WTC11 (cell line): ENCODE results near the gene ARID3C. TPM values are rescaled to one million over a fixed set of nuclear protein-coding genes. Genes with fewer than 3 reads are reported as not detected.

Source experiments
- ATAC-seq: fragments of 200-7000 bp; cut with Tn5 transposase; 2 replicates; pipeline ENCODE4 v1.10.0; 2021; ENCODE audit warnings: mild to moderate bottlenecking, moderate library complexity
- CTCF ChIA-PET: fragments of 300-600 bp; sonication (Branson Sonifier 250); formaldehyde crosslinking; loops from one replicate; lab custom pipeline; 2021; ENCODE audit warnings: antibody characterized with exemption; lab: Charles Lee
- POLR2A ChIA-PET: fragments of 350-600 bp; sonication (Branson Sonifier 250); formaldehyde crosslinking; loops from one replicate; lab custom pipeline; 2021; ENCODE audit warnings: antibody characterized with exemption; lab: Charles Lee
- DNase-seq: peaks from one replicate; pipeline ENCODE4 v3.0.0; 2021; ENCODE audit warnings: low spot score
- H3K27ac Mint-ChIP-seq: 2 replicates; pipeline ENCODE4 v1.8.0; 2021; ENCODE audit warnings: mixed read lengths
- H3K27me3 Mint-ChIP-seq: 2 replicates; pipeline ENCODE4 v1.8.0; 2021; ENCODE audit warnings: low read depth, mild to moderate bottlenecking, moderate library complexity, mixed read lengths
- H3K36me3 Mint-ChIP-seq: 2 replicates; pipeline ENCODE4 v1.8.0; 2021; ENCODE audit warnings: mixed read lengths
- H3K4me1 Mint-ChIP-seq: 2 replicates; pipeline ENCODE4 v1.8.0; 2022; ENCODE audit warnings: mixed read lengths
- H3K4me3 Mint-ChIP-seq: 2 replicates; pipeline ENCODE4 v1.8.0; 2021; ENCODE audit warnings: mild to moderate bottlenecking, moderate library complexity, mixed read lengths
- H3K9me3 Mint-ChIP-seq: 2 replicates; pipeline ENCODE4 v1.8.0; 2021; ENCODE audit warnings: mixed read lengths
- ARID4B ChIP-seq: sonication (generic); formaldehyde crosslinking; IDR thresholded peaks from 2 replicates; pipeline ENCODE4 v1.8.0; 2023; ENCODE audit warnings: missing genetic modification reagents, mild to moderate bottlenecking, borderline replicate concordance
- CBFB ChIP-seq: sonication (generic); formaldehyde crosslinking; IDR thresholded peaks from 2 replicates; pipeline ENCODE4 v1.8.1; 2022; ENCODE audit warnings: mild to moderate bottlenecking, low read depth, missing genetic modification reagents
- CTCF ChIP-seq: fragments of 200-600 bp; IDR thresholded peaks from 2 replicates; pipeline ENCODE4 v1.8.0; 2022; ENCODE audit warnings: antibody characterized with exemption
- ELF4 ChIP-seq: sonication (generic); formaldehyde crosslinking; IDR thresholded peaks from 2 replicates; pipeline ENCODE4 v1.8.1; 2022; ENCODE audit warnings: low read depth, mild to moderate bottlenecking, moderate library complexity, missing genetic modification reagents
- FOXP1 ChIP-seq: sonication (generic); formaldehyde crosslinking; IDR thresholded peaks from 2 replicates; pipeline ENCODE4 v1.8.0; 2022; ENCODE audit warnings: missing genetic modification reagents, mild to moderate bottlenecking, moderate library complexity, borderline replicate concordance
- GABPB1 ChIP-seq: sonication (generic); formaldehyde crosslinking; IDR thresholded peaks from 2 replicates; pipeline ENCODE4 v1.8.1; 2023; ENCODE audit warnings: mild to moderate bottlenecking, missing genetic modification reagents
- GTF2I ChIP-seq: fragments of 250-450 bp; sonication (Bioruptor Pico); conservative IDR thresholded peaks from 2 replicates; pipeline ENCODE4 v1.4.0; 2021; ENCODE audit warnings: mild to moderate bottlenecking
- IRF2 ChIP-seq: sonication (generic); formaldehyde crosslinking; IDR thresholded peaks from 2 replicates; pipeline ENCODE4 v1.8.0; 2022; ENCODE audit warnings: low read depth, missing genetic modification reagents, borderline replicate concordance
- JUN ChIP-seq: sonication (generic); formaldehyde crosslinking; IDR thresholded peaks from 2 replicates; pipeline ENCODE4 v1.8.0; 2023; ENCODE audit warnings: mild to moderate bottlenecking, missing genetic modification reagents
- NFYB ChIP-seq: sonication (generic); formaldehyde crosslinking; conservative IDR thresholded peaks from 2 replicates; pipeline ENCODE4 v1.8.0; 2022; ENCODE audit warnings: low read depth, missing genetic modification reagents
- STAT6 ChIP-seq: sonication (generic); formaldehyde crosslinking; conservative IDR thresholded peaks from 2 replicates; pipeline ENCODE4 v1.8.1; 2023; ENCODE audit warnings: mild to moderate bottlenecking, low read depth, missing genetic modification reagents, moderate library complexity
- TEAD1 ChIP-seq: sonication (generic); formaldehyde crosslinking; IDR thresholded peaks from 2 replicates; pipeline ENCODE4 v1.8.0; 2022; ENCODE audit warnings: mild to moderate bottlenecking, missing genetic modification reagents
- TEAD4 ChIP-seq: sonication (generic); formaldehyde crosslinking; IDR thresholded peaks from 2 replicates; pipeline ENCODE4 v1.8.0; 2022; ENCODE audit warnings: mild to moderate bottlenecking, missing genetic modification reagents
- USF2 ChIP-seq: sonication (generic); formaldehyde crosslinking; IDR thresholded peaks from 2 replicates; pipeline ENCODE4 v1.8.1; 2023; ENCODE audit warnings: mild to moderate bottlenecking, missing genetic modification reagents, moderate library complexity
- ZMAT4 ChIP-seq: fragments of 250-450 bp; sonication (Bioruptor Pico); IDR thresholded peaks from 2 replicates; pipeline ENCODE4 v1.9.0; 2021; ENCODE audit warnings: mild to moderate bottlenecking
- ZNF416 ChIP-seq: fragments of 250-450 bp; sonication (Bioruptor Pico); IDR thresholded peaks from 2 replicates; pipeline ENCODE4 v1.9.0; 2021; ENCODE audit warnings: mild to moderate bottlenecking, inconsistent platforms
- total RNA-seq: library from RNA; stranded (reverse); gene quantifications from 3 replicates; pipeline ENCODE4 v1.2.3, GENCODE V29; 2021
- TF ChIP-seq, protein P1 (sequence below): fragments of 250-450 bp; sonication (Bioruptor Pico); IDR thresholded peaks from 2 replicates; pipeline ENCODE4 v1.8.0; 2021; ENCODE audit warnings: mild to moderate bottlenecking
- TF ChIP-seq, protein P2 (sequence below): sonication (generic); formaldehyde crosslinking; IDR thresholded peaks from 2 replicates; pipeline ENCODE4 v1.8.0; 2022; ENCODE audit warnings: missing genetic modification reagents

The ARID3C gene
- total RNA-seq, 1 experiment from 2014 or later = 0.15 TPM

- peak; percentile 48; the same call in 1 of the 2 replicates for TF ChIP-seq TEAD1 (CRISPR knock-in tag)
- no peak for TF ChIP-seq CBFB (CRISPR knock-in tag)
These were observed 37.5 kb downstream of the ARID3C start (continued) for GRCh38 chr9:34591248-34591916.

GRCh38 chr9:34590381-34591247, 38.3 kb downstream of the ARID3C start:
- Mint-ChIP-seq H3K9me3 (no peaks in the 10 kb centered on the region), H3K27me3 (peaks cover 86% of the 10 kb centered on the region), H3K4me3 (peak overlapping the region; percentile 78), H3K36me3 (no peaks in the 10 kb centered on the region), H3K4me1 (peaks cover 40% of the 10 kb centered on the region), H3K27ac (no peak overlapping the region)
- DNase-seq (no peak), ATAC-seq (peak; percentile 18)
- POLR2A ChIA-PET = interaction anchor here (0.8 to 1.4 kb wide), 5 partner anchors 8 to 43 kb away, joined by 3 to 6 read pairs (median 3); no protein-coding TSS in a partner anchor
- CTCF ChIA-PET = interaction anchor here (0.9 to 4.1 kb wide), 31 partner anchors 8 to 216 kb away, joined by 3 to 192 read pairs (median 9); partner anchors contain the start of genes ENHO, RPP25L and SIGMAR1
- TF ChIP-seq ZMAT4 (CRISPR knock-in tag) (no peak), ARID4B (0 out of 2 replicates have a peak, but pooled peaks have one; percentile 73), IRF2 (CRISPR knock-in tag) (no peak), TEAD4 (CRISPR knock-in tag) (no peak), JUN (CRISPR knock-in tag) (no peak), NFYB (no peak), ZNF416 (no peak), GABPB1 (CRISPR knock-in tag) (no peak), ELF4 (CRISPR knock-in tag) (no peak), CTCF (no peak), USF2 (CRISPR knock-in tag) (peak; percentile 50; the same call in 1 of the 2 replicates), GTF2I (CRISPR knock-in tag) (peak; percentile 78; the same call in 1 of the 2 replicates), FOXP1 (CRISPR knock-in tag) (no peak), STAT6 (CRISPR knock-in tag) (no peak)
- TF ChIP-seq, protein P1, sequence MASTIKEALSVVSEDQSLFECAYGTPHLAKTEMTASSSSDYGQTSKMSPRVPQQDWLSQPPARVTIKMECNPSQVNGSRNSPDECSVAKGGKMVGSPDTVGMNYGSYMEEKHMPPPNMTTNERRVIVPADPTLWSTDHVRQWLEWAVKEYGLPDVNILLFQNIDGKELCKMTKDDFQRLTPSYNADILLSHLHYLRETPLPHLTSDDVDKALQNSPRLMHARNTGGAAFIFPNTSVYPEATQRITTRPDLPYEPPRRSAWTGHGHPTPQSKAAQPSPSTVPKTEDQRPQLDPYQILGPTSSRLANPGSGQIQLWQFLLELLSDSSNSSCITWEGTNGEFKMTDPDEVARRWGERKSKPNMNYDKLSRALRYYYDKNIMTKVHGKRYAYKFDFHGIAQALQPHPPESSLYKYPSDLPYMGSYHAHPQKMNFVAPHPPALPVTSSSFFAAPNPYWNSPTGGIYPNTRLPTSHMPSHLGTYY (CRISPR knock-in tag) = no peak
- TF ChIP-seq, protein P2, sequence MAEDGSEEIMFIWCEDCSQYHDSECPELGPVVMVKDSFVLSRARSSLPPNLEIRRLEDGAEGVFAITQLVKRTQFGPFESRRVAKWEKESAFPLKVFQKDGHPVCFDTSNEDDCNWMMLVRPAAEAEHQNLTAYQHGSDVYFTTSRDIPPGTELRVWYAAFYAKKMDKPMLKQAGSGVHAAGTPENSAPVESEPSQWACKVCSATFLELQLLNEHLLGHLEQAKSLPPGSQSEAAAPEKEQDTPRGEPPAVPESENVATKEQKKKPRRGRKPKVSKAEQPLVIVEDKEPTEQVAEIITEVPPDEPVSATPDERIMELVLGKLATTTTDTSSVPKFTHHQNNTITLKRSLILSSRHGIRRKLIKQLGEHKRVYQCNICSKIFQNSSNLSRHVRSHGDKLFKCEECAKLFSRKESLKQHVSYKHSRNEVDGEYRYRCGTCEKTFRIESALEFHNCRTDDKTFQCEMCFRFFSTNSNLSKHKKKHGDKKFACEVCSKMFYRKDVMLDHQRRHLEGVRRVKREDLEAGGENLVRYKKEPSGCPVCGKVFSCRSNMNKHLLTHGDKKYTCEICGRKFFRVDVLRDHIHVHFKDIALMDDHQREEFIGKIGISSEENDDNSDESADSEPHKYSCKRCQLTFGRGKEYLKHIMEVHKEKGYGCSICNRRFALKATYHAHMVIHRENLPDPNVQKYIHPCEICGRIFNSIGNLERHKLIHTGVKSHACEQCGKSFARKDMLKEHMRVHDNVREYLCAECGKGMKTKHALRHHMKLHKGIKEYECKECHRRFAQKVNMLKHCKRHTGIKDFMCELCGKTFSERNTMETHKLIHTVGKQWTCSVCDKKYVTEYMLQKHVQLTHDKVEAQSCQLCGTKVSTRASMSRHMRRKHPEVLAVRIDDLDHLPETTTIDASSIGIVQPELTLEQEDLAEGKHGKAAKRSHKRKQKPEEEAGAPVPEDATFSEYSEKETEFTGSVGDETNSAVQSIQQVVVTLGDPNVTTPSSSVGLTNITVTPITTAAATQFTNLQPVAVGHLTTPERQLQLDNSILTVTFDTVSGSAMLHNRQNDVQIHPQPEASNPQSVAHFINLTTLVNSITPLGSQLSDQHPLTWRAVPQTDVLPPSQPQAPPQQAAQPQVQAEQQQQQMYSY (CRISPR knock-in tag) = no peak
